DOHH2 (cell line): ENCODE data around the gene ALG1.

Experiments
- CTCF ChIP-seq: fragments of 200-600 bp; sonication (generic); IDR thresholded peaks from one replicate; pipeline ENCODE4 v1.5.1; 2014; ENCODE audit warnings: antibody characterized with exemption, mild to moderate bottlenecking, low read depth, low read length; ENCODE audit not compliant: poor library complexity, severe bottlenecking
- EZH2phosphoT487 ChIP-seq: fragments of 200-600 bp; sonication (generic); IDR thresholded peaks from 2 replicates; pipeline ENCODE4 v1.6.1; 2017; ENCODE audit warnings: borderline replicate concordance, mild to moderate bottlenecking, antibody characterized with exemption, low read length, moderate library complexity, mixed read lengths

- TF ChIP-seq CTCF: no peak
- no peak for TF ChIP-seq EZH2phosphoT487
These were observed 1.6 kb downstream of the ALG1 start for GRCh38 chr16:5073279-5073629.
